SKM-1 treated with dmso at 0.1 percent for 144 hours (cell line): ENCODE measurements around the gene PUSL1.
"Not testable (repeated sequence)": the region's sequence is repeated elsewhere in the genome, so short reads cannot be mapped to it uniquely, and the experiment has no call there.

Experiments used
- DNase-seq: peaks from one replicate; lab custom pipeline; 2025; ENCODE audit not compliant: unreplicated experiment; lab: John Stamatoyannopoulos, UW

The PUSL1 gene

DNA sequence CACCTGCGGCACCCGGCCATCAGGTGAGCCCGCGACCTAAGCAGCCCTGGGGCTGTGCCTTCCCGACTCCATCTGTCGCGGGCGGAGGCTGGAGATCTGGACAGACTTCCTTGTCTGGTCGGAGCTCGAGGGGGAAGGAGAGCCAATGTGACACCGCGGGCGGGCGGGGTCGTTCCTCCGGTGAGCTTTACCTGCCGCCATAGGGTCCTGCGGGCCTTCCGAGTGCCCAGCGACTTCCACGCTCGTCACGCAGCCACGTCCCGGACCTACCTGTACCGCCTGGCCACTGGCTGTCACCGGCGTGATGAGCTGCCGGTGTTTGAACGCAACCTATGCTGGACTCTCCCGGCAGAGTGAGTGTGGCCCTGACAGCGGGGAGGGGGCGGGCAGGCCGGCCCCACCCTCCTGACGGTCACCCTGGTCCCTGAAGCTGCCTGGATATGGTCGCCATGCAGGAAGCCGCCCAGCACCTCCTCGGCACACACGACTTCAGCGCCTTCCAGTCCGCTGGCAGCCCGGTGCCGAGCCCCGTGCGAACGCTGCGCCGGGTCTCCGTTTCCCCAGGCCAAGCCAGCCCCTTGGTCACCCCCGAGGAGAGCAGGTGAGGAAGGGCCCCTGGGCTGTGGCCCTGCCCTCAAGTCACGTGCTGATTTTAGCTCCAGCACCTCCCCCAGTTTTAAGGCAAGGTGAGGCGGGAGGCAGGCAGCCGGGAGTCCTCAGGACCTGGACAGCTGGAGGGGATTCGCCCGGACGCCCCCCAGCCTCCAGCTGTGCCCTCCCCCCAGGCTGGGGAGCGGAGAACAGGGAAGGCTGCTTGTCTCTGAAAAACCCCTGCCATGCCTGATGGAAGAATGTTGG lies 1.1 kb downstream of the PUSL1 start:
- DNase-seq: no peak

DNA sequence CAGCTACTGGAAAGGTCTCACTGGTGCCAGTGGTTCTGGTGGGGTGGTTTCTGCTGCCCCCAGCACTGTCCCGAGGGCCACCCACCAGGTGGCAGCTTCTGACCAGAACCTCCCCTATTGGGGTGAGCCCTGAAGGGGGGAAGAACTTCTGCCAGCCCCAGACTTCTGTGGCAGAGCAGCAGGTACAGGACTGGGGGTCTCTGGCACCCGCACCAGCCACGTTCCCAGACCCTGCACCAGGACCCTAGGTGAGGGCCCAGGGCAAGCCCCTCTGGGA lies 1.6 kb downstream of the PUSL1 start:
- DNase-seq: no peak

DNA sequence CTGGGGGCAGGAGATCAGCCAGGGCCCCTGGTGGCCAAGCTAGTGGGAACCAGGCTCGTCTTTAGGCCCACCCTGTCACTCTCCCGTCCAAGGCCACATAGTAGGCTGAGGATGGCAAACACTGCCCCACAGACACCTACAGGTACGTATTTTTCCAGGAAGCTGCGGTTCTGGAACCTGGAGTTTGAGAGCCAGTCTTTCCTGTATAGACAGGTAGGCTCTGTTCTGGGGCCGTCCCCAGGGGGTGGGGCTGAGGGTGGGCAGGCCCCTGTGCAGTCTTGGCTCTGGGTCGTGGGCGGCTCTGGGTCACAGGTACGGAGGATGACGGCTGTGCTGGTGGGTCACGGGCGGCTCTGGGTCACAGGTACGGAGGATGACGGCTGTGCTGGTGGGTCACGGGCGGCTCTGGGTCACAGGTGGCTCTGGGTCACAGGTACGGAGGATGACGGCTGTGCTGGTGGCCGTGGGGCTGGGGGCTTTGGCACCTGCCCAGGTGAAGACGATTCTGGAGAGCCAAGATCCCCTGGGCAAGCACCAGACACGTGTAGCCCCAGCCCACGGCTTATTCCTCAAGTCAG lies 2.2 kb downstream of the PUSL1 start:
- DNase-seq: no peak

DNA sequence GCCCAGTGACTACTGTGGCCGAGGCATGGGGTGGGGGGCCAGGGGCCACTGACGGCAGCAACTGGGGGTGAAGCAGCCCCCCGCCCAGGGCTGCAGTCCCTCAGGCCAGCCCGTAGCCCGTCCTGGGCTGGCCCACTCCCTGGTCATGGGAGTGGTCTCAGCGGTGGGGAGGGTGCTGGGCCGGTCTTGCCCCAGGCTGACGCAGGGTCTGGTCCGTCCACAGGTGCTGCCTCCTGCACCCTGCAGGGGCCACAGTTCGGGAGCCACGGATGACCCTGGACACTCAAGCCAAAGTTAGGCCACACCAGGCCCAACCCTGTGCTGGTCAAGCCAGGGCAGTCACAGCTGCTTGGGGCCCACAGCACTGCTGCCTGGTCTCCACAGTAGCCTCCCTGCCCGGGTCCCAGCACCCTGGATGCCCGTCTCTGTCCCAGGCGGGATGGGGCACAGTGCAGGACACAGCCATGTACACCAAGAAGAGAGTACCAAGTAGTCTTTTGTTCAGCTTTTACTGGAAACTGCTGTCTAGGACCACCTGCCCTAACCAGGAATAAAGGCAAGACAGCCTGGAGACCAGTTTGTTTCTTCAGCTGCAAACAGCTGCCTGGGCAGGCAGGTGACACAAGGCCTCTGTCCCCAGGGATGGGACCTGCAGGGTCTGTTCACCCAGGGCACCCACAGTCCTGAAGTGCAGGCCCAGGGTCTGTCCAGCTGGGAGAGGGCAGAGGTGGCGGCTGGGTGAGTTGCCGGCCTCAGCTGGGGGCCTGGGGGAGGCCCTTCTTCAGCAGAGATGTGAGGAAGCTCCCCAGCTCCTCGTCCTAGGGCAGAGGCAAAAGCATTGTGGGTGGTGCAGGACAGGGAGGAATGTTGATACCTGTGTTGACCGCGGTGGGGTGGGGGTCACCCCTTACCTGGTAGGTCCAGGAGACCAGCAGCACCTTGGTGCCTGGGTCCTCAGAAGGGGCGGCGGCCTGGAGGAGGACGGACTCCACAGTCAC lies 3.0 kb downstream of the PUSL1 start:
- DNase-seq: no peak

DNA sequence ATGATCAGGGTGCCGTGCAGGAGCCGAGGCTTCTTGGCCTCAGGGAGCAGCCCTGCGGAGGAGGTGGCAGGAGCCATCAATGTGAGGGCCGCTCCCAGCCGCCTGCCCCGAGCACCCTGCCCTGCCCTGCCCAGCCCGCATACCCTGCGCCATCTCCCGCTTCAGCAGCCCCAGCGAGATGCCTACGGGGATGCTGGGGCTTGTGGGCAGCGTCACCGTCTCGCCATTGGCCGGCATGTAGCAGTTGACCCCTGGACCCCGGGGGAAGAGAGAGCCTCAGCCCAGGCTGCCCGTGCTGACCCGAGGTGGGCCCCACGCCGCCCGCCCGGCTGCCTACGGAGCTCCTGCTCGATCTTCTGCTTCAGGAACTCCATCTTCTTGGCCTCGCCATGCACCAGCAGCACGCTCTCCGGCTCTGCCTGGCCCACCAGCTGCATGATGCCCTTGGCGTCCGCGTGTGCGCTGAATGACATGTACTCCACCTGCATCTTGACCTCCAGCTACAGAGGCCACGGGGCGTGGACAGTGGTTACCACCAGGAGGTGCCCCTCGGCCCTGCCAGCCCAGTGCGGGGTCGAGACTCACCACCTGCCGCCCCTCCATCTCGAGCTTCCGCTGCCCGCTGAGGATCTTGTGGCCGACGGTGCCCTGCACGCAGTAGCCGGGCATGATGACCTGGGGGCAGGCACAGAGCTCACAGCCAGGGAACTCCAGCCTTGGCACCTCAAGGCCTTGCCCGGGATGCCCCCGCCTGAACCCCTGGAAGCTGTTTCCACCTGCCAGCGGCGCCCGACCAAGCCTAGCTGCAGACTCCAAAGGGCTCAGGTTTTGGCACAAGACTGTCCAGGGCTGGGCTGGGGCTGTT lies 4.3 kb downstream of the PUSL1 start:
- DNase-seq: no peak

DNA sequence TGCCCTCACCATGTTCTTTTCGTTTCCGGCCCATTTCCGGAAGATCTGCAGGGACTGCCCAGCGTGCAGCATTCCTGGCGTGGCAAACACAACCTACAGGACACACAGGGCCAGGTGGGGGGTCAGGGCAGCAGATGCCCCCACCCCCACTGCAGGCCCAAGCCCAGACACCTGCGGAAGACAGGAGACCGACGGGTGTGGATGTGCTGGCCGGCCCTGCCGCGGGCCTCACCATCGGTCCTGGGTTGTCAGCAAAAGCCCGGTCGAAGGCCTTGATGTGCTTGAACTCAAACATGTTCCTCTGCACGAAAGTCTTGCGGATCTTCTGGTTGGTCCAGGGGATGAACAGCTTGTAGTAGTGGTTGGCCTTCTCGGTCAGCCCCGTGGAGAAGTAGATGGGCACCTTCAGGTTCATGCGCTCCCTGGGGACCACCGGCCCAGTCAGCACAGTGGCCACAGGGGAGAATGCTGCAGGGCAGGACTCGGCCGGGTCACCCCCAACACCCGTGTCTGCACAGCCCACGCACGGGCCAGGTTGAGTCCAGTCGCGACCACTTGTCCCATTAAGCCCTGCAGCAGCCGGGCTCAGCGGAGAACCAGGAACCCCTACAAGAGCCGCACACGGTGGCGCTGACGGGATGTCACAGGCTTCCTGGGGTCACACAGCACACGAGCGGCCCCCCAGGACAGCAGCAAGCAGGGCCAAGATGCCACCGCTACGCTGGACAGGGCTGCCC lies 5.3 kb downstream of the PUSL1 start:
- no peak for DNase-seq

DNA sequence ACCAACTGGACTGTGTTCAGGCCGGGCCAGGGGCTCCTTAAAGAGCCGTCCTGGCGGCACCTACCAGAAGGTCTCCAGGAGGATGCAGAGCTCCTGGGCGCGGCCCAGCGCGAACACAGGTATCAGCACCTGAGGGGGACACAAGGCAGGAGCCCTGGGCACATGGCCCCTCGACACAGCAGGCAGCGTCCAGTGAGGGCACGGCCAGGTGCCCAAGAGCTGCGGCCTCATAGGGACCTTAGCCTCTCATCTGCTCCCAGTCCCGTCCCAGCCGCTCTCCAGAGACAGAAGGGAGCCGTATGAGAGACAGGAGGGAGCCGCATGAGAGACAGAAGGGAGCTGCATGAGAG lies 5.8 kb downstream of the PUSL1 start:
- DNase-seq: no peak

DNA sequence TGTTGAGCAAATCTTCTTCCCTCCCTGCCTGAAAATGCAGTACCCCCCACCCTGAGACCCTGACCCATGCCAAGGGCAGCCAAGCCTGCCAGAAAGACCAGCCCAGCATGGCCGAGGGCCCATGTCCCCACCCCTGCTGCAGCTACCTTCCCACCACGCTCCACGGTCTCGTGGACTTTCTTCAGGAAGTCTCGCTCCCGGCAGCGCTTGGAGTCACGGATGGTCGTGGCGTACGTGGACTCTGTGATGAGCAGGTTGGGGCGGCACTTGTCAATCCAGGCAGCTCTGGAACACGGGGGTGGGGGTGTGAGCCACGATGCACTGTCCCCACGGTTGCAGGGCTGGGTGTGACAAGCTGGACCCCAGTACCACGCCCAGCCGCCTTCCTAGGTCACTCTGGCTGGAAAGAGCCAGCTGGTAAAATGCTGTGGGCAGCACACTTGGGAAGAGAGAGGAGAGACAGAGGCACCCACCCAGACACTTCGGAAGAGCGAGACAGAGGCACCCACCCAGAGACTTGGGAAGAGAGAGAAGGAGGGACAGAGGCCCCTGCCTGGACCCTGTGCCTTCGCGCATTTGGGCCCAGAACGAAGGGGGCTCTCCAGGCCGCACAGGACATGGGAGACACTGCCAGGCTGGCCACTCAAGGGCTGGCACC lies 6.4 kb downstream of the PUSL1 start:
- no peak for DNase-seq

DNA sequence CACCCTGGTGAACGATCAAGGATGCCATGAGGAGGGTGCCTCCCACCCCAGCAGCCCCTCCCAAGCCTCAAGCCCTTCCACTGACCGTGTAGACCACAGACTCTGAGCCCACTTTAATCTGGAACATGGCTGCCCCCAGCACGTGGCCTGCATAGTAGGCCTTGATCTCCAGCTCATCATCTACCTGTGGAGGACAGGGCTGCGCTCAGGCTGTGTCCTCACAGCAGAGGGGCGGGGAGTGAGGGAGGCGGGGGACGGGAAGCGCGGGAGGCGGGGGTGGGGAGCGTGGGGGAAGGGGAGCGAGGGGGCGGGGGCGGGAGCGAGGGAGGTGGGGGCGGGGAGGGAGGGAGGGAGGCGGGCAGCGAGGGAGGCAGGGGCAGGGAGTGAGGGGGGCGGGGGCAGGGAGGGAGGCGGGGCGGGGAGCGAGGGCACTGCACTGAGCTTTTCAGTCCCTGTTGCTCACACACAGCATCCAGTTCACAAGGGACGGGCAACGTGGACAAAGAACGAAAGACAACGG lies 7.1 kb downstream of the PUSL1 start:
- no peak for DNase-seq

DNA sequence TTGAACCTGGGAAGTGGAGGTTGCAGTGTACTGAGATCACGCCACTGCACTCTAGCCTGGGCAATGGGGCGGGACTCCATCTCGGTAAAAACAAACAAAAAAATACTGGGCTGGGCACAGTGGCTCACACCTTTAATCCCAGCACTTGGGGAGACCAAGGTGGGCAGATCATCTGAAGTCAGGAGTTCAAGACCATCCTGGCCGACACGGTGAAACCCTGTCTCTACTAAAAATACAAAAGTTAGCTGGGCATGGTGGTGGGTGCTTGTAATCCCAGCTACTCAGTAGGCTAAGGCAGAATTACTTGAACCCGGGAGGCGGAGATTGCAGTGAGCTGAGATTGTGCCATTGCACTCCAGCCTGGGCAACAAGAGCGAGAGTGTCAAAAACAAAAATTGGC lies 7.8 kb downstream of the PUSL1 start:
- DNase-seq: not testable (repeated sequence)

DNA sequence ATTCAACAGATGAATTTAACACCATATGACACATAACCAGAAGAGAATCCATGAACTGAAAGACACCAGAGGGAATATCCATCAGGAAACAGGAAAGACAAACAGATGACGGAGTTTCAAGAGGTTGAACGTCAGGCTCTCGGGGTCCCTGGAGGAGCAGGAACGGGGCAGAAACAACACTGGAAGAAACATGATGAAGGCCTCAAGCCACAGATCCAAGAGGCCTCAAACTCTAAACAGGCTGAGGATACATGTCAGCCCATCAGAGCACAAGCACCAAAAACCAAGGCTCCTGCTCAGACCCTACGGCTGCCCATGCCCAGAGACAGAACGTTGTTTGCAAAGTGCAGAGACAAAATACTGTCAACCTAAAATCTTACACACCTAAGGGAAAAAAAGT lies 9.0 kb downstream of the PUSL1 start:
- no peak for DNase-seq

DNA sequence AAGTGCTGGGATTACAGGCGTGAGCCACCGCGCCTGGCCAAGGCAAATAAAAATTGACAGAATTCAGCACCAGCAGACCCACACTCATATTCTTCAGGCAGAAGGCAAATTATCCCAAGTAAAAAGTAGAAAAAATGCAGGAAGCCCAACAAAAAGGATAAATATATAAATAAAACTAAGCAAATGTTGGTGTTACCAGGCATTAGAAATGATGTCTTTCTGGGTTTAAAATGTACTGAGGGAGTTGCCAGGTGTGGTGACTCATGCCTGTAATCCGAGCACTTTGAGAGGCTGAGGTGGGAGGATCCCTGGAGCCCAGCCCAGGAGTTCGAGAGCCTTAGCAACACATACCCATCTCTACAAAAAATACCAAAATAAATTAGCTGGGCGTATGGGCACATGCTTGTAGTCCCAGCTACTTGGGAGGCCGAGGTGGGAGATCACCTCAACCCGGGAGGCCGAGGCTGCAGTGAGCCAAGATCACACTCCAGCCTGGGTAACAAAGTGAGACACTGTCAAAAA lies 9.8 kb downstream of the PUSL1 start:
- DNase-seq: no peak

DNA sequence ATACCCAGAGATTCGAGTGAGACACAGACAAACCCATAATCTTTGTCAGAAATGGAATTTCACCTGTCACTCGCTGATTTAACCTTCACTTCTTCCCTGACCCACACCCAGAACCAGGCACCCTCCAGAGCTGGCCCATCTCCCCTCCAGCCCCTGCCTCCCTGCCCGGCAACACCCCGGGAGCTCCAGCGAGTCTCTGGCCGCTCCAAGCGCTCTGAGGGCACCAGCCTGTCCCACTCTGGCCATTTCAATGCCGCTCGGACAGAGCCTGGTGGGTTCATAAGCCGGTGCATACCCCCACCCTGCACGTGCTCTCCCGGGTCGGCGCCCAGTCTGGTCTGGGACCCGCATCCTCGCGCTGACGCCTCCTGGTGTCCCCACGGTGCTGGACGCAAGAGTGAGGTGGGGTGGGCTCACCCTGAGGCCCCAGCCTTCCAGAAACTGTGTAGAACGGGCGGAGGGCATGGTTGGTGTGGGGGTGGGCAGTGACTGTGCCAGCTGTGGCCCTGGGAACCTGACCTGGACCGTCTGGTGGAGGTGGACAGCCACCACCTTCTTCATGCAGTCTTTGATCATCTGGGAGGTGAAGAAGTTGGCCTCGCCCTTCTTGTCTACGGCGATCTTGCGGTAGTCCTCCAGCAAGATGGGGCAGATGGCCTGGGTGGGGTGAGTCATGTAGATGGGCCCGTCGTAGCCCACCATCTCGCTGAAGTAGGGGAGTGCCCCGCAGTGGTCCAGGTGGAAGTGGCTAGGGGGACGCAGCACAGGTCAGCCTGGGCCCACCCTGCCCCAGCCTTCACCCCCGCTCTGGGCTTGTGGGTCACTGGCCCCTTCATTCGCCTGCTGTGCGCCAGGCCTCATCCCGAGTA lies 10.6 kb downstream of the PUSL1 start:
- DNase-seq: no peak

DNA sequence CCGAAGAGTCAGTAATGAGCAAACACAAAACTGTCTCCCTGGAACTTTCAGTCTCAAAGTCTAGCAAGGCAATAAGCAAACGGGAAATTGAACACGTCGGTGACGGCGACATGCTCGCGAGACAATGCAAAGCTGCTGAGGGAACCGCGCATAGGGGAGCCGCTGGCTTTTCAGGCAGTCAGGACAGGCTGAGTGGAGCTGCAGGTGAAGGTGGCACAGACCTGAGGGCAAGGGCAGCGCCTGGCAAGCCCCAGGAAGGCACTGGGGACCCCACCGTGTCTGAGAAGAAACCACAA lies 11.2 kb downstream of the PUSL1 start:
- no peak for DNase-seq

DNA sequence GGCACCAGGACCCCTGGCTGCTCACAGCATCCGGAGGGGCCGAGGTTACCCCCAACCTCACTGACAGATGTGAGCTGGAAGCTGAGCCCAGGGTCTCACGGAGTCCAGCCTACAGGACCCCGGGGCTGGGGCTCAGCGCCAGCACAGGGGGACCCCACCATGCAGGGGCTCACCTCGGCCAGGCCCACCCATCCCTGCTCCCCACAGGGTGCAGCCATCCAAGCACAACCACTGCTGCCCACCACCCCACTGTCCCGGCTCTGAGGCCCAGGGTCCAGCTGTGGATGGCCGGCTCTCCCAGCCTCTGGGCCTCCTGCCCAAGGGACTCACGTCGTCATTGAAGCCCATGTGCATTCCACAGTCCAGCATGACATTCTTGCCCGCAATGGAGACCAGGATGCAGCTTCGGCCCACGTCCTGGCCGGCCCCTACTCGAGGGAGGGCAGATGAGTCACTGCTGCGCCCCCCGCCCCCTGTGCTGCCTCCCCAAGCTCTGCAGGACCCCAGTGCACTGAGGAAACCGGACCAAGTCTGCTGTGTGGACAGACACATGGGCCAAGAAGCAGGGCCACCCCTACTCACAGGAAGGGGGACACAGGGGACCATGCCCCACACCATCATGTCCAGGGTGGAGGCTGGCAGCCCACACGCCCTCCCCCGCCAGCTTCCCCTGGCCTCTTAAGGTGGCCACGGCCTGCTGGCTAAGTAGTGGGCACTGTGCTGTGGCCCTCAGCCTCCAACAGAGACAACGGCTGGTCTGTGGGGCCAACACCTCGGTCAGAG lies 12.5 kb downstream of the PUSL1 start:
- no peak for DNase-seq

DNA sequence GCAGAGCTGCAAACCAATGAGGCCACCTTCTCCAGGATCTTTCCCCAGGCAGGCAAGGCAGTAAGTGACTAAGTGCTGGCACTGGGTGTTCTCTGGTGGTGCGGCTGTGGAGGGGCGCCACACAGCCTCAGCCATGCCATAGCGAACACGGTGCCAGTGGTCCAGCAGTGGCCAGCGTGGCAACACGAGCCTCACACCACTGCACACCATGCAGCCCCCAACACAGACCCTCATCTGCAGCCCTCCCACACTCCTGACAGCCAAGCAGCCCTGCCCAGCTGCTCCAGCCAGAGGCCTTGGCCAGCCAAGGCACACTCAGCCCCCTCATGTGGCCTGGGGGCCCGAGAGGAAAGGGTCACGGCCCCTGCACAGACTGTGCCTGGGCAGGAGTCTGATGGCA lies 13.1 kb downstream of the PUSL1 start:
- DNase-seq: no peak

DNA sequence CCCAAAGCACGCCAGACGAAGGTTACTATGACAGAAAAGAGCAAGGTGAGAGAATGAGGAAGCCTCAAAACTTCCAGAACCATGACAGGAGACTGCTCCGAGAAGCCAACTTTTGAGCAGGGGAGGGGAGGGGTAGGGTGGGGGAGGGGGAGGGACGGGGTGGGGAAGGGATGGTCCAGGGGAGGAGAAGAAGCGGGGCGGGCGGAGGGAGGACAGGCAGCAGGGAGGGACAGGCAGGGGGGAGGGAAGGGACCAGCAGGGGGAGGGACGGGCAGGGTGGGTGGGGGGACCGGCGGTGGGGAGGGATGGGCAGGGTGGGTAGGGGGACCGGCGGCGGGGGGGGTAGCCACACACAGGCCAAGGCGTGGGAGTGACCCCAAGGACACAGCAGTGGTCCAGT lies 14.0 kb downstream of the PUSL1 start:
- no peak for DNase-seq

DNA sequence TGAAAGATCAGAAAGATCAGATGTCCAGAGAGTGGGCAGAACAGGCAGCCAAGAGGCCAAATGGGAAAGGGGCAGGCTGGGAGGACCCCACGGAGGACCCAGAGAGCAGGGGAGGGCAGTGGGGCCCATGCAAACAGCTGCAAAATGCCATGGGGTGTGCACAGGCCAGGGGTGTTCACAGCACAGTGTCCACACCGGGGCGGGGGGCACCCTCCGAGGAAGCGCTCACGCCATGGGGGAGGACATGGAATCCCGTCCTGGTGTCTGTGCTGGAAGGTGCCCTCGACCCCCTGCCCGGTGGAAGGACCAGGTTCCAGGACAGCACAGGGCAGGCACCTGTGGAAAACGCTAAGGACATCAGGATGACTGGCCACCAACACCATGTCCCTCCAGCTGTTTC lies 14.6 kb downstream of the PUSL1 start:
- DNase-seq: no peak
